DMS153 treated with DMSO at 0.1 percent for 48 hours (cell line): Measurements from ENCODE around the gene FGF19.

Experiments used
- DNase-seq: peaks from one replicate; lab custom pipeline; 2025; ENCODE audit not compliant: unreplicated experiment; lab: John Stamatoyannopoulos, UW

Gene FGF19, protein sequence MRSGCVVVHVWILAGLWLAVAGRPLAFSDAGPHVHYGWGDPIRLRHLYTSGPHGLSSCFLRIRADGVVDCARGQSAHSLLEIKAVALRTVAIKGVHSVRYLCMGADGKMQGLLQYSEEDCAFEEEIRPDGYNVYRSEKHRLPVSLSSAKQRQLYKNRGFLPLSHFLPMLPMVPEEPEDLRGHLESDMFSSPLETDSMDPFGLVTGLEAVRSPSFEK

DNA sequence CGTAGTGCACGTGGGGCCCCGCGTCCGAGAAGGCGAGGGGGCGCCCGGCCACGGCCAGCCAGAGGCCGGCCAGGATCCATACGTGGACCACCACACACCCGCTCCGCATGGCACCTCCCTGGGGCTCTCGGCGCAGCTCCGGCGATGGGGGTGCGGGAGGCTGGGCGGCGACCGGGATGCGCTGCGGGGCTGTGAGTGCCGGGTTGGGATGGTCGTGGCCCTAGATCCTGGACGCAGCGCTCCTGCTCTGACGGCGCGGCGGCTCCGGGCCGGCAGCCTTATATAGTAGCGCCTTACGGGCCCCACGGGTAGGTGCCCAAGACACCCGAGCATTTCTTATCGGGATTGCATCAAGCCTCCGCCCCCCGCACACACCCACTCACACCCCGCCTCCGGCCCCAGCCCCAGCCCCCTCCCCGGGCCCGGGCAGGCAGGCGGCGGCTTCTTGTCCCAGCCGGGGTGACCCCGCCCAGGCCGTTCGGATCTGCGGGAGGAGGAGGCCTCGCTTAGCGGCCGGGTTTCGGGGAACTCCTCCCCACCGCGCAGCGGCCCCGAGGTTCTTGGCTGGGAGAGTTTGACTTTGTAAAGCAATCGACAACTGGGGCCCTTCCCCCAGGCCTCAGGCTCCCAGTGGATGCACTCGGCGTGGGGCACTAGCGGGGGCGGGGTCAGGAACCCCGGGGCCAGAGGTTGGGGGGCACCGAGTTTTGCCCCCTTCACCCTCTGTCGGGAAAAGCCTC is at the start of gene FGF19:
TSS of gene FGF19 (minus strand) at position 255 of the 740 bp plus-strand sequence. CDS start at position 109, 146 bp downstream.
- DNase-seq: no peak

GRCh38 chr11:69752890-69753289 is 49.1 kb upstream of the FGF19 start:
- DNase-seq: no peak

DNA sequence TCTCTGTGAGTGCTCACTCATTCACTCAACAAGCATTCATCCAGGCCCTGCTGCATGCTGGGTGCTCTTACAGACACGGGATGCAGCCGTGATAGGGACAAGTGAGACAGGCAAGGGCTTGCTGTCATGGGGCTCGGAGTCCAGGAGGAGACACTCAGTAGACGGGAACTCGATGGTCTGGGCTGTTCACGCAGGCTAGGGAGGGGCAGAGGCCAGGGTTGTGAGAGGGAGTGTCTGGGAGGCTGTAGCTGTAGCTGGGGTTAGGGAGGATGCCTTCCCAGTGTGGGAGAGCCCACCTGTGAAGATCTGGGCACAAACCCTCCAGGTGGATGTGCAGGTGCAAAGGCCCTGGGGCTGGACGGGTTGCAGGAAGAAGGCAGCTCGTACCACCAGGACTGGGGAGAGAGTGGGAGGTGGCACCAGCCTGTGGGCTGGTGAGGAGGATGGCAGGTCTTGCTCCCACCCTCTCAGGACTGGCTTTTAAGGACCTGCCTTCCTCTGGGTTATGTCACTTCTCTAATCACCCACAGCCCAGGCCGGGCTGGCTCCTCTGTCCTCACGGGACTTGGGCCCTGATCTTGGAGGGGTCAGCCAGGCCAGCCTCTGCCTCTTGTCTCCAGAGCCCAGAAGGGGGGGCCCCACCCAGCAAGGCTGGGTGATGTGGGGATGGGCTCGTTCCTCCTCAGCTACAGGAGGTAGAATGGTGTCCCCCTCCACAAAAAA is 47.2 kb upstream of the FGF19 start:
- DNase-seq: no peak

GRCh38 chr11:69750108-69750850 is 46.5 kb upstream of the FGF19 start:
- DNase-seq: no peak

GRCh38 chr11:69748637-69749036 is 44.8 kb upstream of the FGF19 start:
- DNase-seq: no peak

- no peak for DNase-seq
Measured at GRCh38 chr11:69746752-69747742, 43.2 kb upstream of the FGF19 start.

GRCh38 chr11:69746140-69746539 is 42.3 kb upstream of the FGF19 start:
- DNase-seq: no peak

- DNase-seq: no peak
Measured at GRCh38 chr11:69745201-69745600, 41.4 kb upstream of the FGF19 start.

GRCh38 chr11:69744435-69744834 is 40.6 kb upstream of the FGF19 start:
- no peak for DNase-seq

- no peak for DNase-seq
Measured at GRCh38 chr11:69734841-69735240, 31.0 kb upstream of the FGF19 start.

DNA sequence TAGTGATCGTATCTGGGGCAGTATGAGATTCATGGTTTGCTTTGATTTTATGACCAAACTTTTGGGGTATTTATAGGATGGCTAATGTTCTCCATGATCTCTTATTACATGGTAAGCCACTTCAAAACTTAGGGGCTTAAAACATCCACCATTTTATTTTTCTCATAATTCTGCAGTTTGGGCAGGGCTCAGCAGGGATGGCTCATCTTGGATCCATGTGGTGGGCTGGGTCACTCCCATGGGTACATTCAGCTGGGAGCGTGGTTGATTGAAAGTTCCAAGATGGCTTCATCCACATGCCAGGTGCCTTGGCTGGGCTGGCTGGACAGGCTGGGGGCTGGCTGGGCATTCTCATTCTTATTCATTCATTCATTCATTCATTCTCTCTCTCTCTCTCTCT is 30.5 kb upstream of the FGF19 start:
- no peak for DNase-seq

DNA sequence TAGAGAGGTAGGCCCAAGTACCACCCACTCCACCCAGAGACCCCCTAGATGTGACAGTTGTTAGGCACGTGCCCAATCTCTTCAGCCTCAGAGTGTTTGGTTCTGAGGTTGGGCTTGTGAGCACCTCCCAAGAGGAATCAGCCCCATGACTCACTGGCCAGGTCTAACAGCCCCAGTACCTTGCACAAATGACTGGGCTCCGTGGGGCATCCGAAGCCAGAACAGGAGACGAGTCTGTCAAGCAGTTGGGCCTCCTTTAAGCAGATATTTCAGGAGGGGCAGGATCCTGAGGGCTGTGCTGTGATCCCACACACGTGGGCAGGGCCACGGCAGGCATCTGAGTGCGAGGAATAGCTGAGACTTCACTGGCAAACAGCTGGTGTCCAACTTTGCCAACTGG is 29.1 kb upstream of the FGF19 start:
- no peak for DNase-seq

- DNase-seq: no peak
Measured at GRCh38 chr11:69731110-69731509, 27.3 kb upstream of the FGF19 start.

- DNase-seq: no peak
Measured at GRCh38 chr11:69730500-69730899, 26.7 kb upstream of the FGF19 start.

- no peak for DNase-seq
Measured at GRCh38 chr11:69729252-69729651, 25.4 kb upstream of the FGF19 start.

DNA sequence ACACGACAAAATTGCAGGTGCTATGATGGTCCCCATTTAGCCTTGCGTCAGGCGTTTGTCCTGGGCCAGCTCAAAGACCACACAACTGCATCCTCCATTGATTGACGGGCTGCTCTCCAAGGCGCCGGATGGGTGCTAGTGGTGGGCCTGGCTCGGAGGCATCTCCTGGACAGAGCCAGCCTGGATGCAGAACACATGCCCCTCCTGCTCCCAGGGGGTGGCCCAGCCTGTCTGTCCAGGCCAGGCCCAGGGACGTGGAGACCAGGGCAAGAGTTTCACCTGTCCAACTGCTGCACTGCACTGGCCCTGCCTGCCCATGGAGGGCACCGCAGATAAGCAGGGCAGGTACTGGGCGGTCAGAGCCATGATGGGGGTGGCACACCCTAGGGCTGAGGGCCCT is 23.4 kb upstream of the FGF19 start:
- DNase-seq: no peak

DNA sequence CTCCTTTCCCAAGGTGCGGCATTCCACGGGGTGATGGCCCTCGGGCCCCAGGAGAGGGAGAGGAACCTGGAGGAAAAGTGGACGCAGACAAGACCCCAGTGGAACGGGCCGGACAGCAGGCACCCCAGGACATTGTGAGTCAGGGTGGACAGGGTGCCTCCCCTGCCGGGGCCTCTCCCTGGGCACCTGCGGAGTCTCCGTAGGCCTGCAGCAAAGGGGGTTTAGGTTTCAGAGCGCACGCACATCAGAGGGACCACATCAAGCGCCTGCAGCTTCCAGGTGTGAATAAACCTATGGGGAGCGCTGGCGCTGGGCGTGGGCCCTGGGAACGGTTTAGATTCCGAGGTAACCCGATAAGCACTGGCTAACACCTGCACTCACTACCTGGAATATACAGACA is 22.7 kb upstream of the FGF19 start:
- DNase-seq: no peak

DNA sequence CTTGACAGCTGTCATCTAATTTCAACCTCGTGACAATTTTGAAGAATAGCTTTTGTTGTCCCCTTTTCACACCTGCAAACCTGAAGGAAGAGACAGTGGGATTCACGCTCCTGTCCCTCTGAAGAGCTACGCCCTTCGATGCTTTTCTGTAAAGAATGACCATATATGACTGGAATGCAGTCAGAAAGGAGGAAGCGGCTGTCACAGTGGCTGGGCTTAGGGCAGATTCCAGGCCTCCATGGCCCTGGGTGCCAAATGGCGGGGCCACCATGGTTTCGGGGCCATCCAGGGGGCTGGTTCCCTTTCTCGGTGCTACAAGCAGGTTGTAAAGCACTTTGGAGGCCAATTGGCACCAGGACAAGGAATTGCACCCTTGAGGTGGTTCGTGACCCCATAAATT is 22.2 kb upstream of the FGF19 start:
- DNase-seq: no peak

GRCh38 chr11:69721745-69722144 is 17.9 kb upstream of the FGF19 start:
- peak; percentile 26 for DNase-seq

GRCh38 chr11:69721106-69721505 is 17.3 kb upstream of the FGF19 start:
- no peak for DNase-seq
